Stimulated activated naive CD4-positive, alpha-beta T cell (primary cell): Measurements from ENCODE around the gene RCE1.

Experiments used
- DNase-seq, 6 experiments: peaks; one replicate each; lab custom pipeline; 2025; lab: John Stamatoyannopoulos, UW

The RCE1 gene

GRCh38 chr11:66868726-66869566, 25.7 kb downstream of the RCE1 start:
- DNase-seq = peak; percentile 54 to 71 (median 64)

GRCh38 chr11:66869567-66869870, 26.3 kb downstream of the RCE1 start:
- DNase-seq = no peak

GRCh38 chr11:66870131-66870530, 26.9 kb downstream of the RCE1 start:
- no peak for DNase-seq

GRCh38 chr11:66870616-66871520, 27.6 kb downstream of the RCE1 start:
- no peak for DNase-seq

GRCh38 chr11:66871521-66871901, 28.3 kb downstream of the RCE1 start:
- no peak for DNase-seq

- DNase-seq = no peak
Measured at GRCh38 chr11:66874232-66874631, 31.0 kb downstream of the RCE1 start.

- DNase-seq = no peak
Measured at GRCh38 chr11:66875378-66875777, 32.1 kb downstream of the RCE1 start.

- no peak for DNase-seq
Measured at GRCh38 chr11:66877588-66878385, 34.5 kb downstream of the RCE1 start.

- DNase-seq = no peak
Measured at GRCh38 chr11:66878474-66878873, 35.2 kb downstream of the RCE1 start.

- DNase-seq = no peak
Measured at GRCh38 chr11:66879000-66879399, 35.8 kb downstream of the RCE1 start.

GRCh38 chr11:66879583-66879982, 36.3 kb downstream of the RCE1 start:
- DNase-seq = no peak

- DNase-seq = no peak
Measured at GRCh38 chr11:66879999-66880398, 36.8 kb downstream of the RCE1 start.

- DNase-seq = peak in 2 of 6 experiments; percentile 12 to 16
Measured at GRCh38 chr11:66880496-66881450, 37.5 kb downstream of the RCE1 start.

- no peak for DNase-seq
Measured at GRCh38 chr11:66881451-66881835, 38.2 kb downstream of the RCE1 start.

GRCh38 chr11:66881927-66882452, 38.7 kb downstream of the RCE1 start:
- DNase-seq = no peak

GRCh38 chr11:66882561-66883015, 39.3 kb downstream of the RCE1 start:
- no peak for DNase-seq

GRCh38 chr11:66883016-66883965, 40.0 kb downstream of the RCE1 start:
- DNase-seq = peak in 5 of 6 experiments; percentile 20 to 51 (median 43)

GRCh38 chr11:66884443-66884842, 41.2 kb downstream of the RCE1 start:
- no peak for DNase-seq

GRCh38 chr11:66885469-66885868, 42.2 kb downstream of the RCE1 start:
- DNase-seq = no peak
